IMR-90 (cell line): ENCODE data around the gene CATSPER1. TPM values are rescaled to one million over a fixed set of nuclear protein-coding genes. Genes with fewer than 3 reads are reported as not detected.
A peak's percentile ranks its signal among the peaks of the same experiment; 100 is the strongest.

Source experiments
- ATAC-seq: fragments of 200-7000 bp; cut with Tn5 transposase; 2 replicates; pipeline ENCODE4 v1.9.1; 2020; ENCODE audit warnings: low read depth, mild to moderate bottlenecking, moderate library complexity
- BruUV-seq: library from RNA; stranded (reverse); fragments of 400-500 nt; replicated peaks from 2 replicates; lab custom pipeline; 2021; lab: Mats Ljungman, UMichigan
- CTCF ChIA-PET: fragments of 300-600 bp; formaldehyde crosslinking; extraction: SDS; loops from one replicate; lab custom pipeline; 2021; ENCODE audit warnings: antibody characterized with exemption; lab: Yijun Ruan, JAX
- POLR2A ChIA-PET: fragments of 300-600 bp; sonication (Branson Sonifier 250); formaldehyde crosslinking; loops from one replicate; lab custom pipeline; 2022; ENCODE audit warnings: antibody characterized with exemption; ENCODE audit not compliant: unreplicated experiment; lab: Charles Lee
- DNase-seq: peaks from one replicate; pipeline ENCODE4 v3.0.0; 2013
- H2AFZ ChIP-seq: replicated peaks from 2 replicates; pipeline ENCODE3; 2013; ENCODE audit warnings: low read length, mild to moderate bottlenecking; ENCODE audit not compliant: poor library complexity
- H2AK5ac ChIP-seq: 2 replicates; pipeline ENCODE4 v1.6.1; 2013; ENCODE audit warnings: low read depth, low read length, inconsistent platforms
- H2AK9ac ChIP-seq: replicated peaks from 2 replicates; pipeline ENCODE3; 2013; ENCODE audit warnings: mild to moderate bottlenecking, low read depth, low read length, moderate library complexity; ENCODE audit not compliant: poor library complexity
- H2BK120ac ChIP-seq: 2 replicates; pipeline ENCODE4 v1.6.1; 2013; ENCODE audit warnings: low read depth, low read length, inconsistent platforms
- H2BK15ac ChIP-seq: 3 replicates; pipeline ENCODE4 v1.6.1; 2013; ENCODE audit warnings: low read depth, low read length, inconsistent platforms
- H2BK20ac ChIP-seq: 2 replicates; pipeline ENCODE4 v1.6.1; 2013; ENCODE audit warnings: low read depth, mild to moderate bottlenecking, inconsistent platforms, low read length, moderate library complexity
- H2BK5ac ChIP-seq: 2 replicates; pipeline ENCODE4 v1.6.1; 2013; ENCODE audit warnings: mild to moderate bottlenecking, low read depth, low read length, inconsistent platforms; ENCODE audit not compliant: poor library complexity, severe bottlenecking
- H3K14ac ChIP-seq: replicated peaks from 2 replicates; pipeline ENCODE4 v1.6.1; 2013; ENCODE audit warnings: low read depth, low read length, inconsistent platforms
- H3K18ac ChIP-seq: 2 replicates; pipeline ENCODE4 v1.6.1; 2013; ENCODE audit warnings: low read depth, low read length, control low read depth
- H3K23ac ChIP-seq: 2 replicates; pipeline ENCODE4 v1.6.1; 2013; ENCODE audit warnings: low read depth, low read length, inconsistent platforms
- H3K27ac ChIP-seq: 2 replicates; pipeline ENCODE4 v1.5.1; 2013; ENCODE audit warnings: mild to moderate bottlenecking, control low read depth, low read length; ENCODE audit not compliant: insufficient read depth
- H3K27me3 ChIP-seq: 2 replicates; pipeline ENCODE4 v1.6.1; 2013; ENCODE audit warnings: low read length; ENCODE audit not compliant: control insufficient read depth, insufficient read depth
- H3K36me3 ChIP-seq: 2 replicates; pipeline ENCODE4 v1.6.1; 2013; ENCODE audit warnings: low read length, mixed read lengths; ENCODE audit not compliant: control insufficient read depth, insufficient read depth
- H3K4ac ChIP-seq: 2 replicates; pipeline ENCODE4 v1.6.1; 2013; ENCODE audit warnings: low read depth, low read length, inconsistent platforms
- H3K4me1 ChIP-seq: 2 replicates; pipeline ENCODE4 v1.6.1; 2013; ENCODE audit warnings: low read length, mixed read lengths; ENCODE audit not compliant: control insufficient read depth, insufficient read depth
- H3K4me2 ChIP-seq: 2 replicates; pipeline ENCODE4 v1.6.1; 2013; ENCODE audit warnings: low read depth, mild to moderate bottlenecking, control low read depth, low read length, moderate library complexity
- H3K4me3 ChIP-seq: 2 replicates; pipeline ENCODE4 v1.5.1; 2013; ENCODE audit warnings: low read depth, mild to moderate bottlenecking, control low read depth, low read length, moderate library complexity; ENCODE audit not compliant: insufficient read depth
- H3K56ac ChIP-seq: 2 replicates; pipeline ENCODE4 v1.6.1; 2013; ENCODE audit warnings: low read length, inconsistent platforms; ENCODE audit not compliant: insufficient read depth; ENCODE audit errors: extremely low read depth
- H3K79me1 ChIP-seq, 2 experiments: 2 replicates each; pipeline ENCODE4 v1.6.1; 2013; ENCODE audit warnings: low read length in 2 of 2, inconsistent platforms in 1 of 2, low read depth in 1 of 2
- H3K9ac ChIP-seq: 2 replicates; pipeline ENCODE4 v1.6.1; 2013; ENCODE audit warnings: low read depth, low read length, control low read depth
- H3K9me1 ChIP-seq: 2 replicates; pipeline ENCODE4 v1.6.1; 2013; ENCODE audit warnings: low read length, inconsistent platforms; ENCODE audit not compliant: insufficient read depth
- H3K9me3 ChIP-seq: 2 replicates; pipeline ENCODE4 v1.6.1; 2013; ENCODE audit warnings: low read length; ENCODE audit not compliant: control insufficient read depth, insufficient read depth
- H4K20me1 ChIP-seq: 2 replicates; pipeline ENCODE4 v1.6.1; 2013; ENCODE audit warnings: low read length, inconsistent platforms; ENCODE audit not compliant: insufficient read depth
- H4K5ac ChIP-seq: 2 replicates; pipeline ENCODE4 v1.6.1; 2013; ENCODE audit warnings: mild to moderate bottlenecking, low read depth, low read length, control low read depth
- H4K8ac ChIP-seq, 2 experiments: 2 replicates each; pipeline ENCODE4 v1.6.1; 2013; ENCODE audit warnings: low read depth in 2 of 2, low read length in 2 of 2, control low read depth in 1 of 2, inconsistent platforms in 1 of 2
- H4K91ac ChIP-seq: 2 replicates; pipeline ENCODE4 v1.6.1; 2013; ENCODE audit warnings: low read depth, low read length, inconsistent platforms; ENCODE audit not compliant: insufficient read depth
- BHLHE40 ChIP-seq: fragments of 150-350 bp; IDR thresholded peaks from 2 replicates; pipeline ENCODE4 v1.6.1; 2016; ENCODE audit warnings: mild to moderate bottlenecking, low read depth, low read length
- CEBPB ChIP-seq: IDR thresholded peaks from 2 replicates; pipeline ENCODE4 v1.6.1; 2012; ENCODE audit warnings: low read depth, low read length, improper control_type of control experiment
- CHD1 ChIP-seq: IDR thresholded peaks from 2 replicates; pipeline ENCODE4 v1.6.1; 2012; ENCODE audit warnings: low read depth, low read length, improper control_type of control experiment
- FOS ChIP-seq: fragments of 150-350 bp; IDR thresholded peaks from 2 replicates; pipeline ENCODE4 v1.6.1; 2016; ENCODE audit warnings: low read depth, low read length
- MAZ ChIP-seq: IDR thresholded peaks from 2 replicates; pipeline ENCODE4 v1.6.1; 2012; ENCODE audit warnings: low read depth, mild to moderate bottlenecking, low read length, improper control_type of control experiment, moderate library complexity, borderline replicate concordance
- MXI1 ChIP-seq: IDR thresholded peaks from 2 replicates; pipeline ENCODE4 v1.6.1; 2012; ENCODE audit warnings: low read depth, mild to moderate bottlenecking, low read length, moderate library complexity, borderline replicate concordance
- NFE2L2 ChIP-seq: fragments of 150-350 bp; IDR thresholded peaks from 2 replicates; pipeline ENCODE4 v1.6.1; 2016; ENCODE audit warnings: low read depth, mild to moderate bottlenecking, low read length
- POLR2A ChIP-seq: IDR thresholded peaks from 2 replicates; pipeline ENCODE4 v1.6.1; 2012; ENCODE audit warnings: mild to moderate bottlenecking, low read depth, low read length
- RAD21 ChIP-seq: IDR thresholded peaks from 2 replicates; pipeline ENCODE4 v1.6.1; 2012; ENCODE audit warnings: low read length, improper control_type of control experiment
- RFX5 ChIP-seq: IDR thresholded peaks from 2 replicates; pipeline ENCODE4 v1.8.0; 2012; ENCODE audit warnings: low read depth, mild to moderate bottlenecking, low read length, moderate library complexity
- SMC3 ChIP-seq: fragments of 150-350 bp; IDR thresholded peaks from 2 replicates; pipeline ENCODE4 v1.6.1; 2016; ENCODE audit warnings: low read depth, mild to moderate bottlenecking, antibody characterized with exemption, low read length, moderate library complexity
- WGBS, 2 experiments: methylation state at CpG; one replicate each; pipeline versions ENCODE4 v1.1.5 to v1.1.7; 2013; ENCODE audit warnings: missing lambda C conversion rate in 2 of 2; ENCODE audit not compliant: insufficient read length in 1 of 2; ENCODE audit errors: extremely low coverage in 2 of 2; 5-methylcytosine and 5-hydroxymethylcytosine counted together
- dilution Hi-C: fragments of 300-500 bp; cut with HindIII; formaldehyde crosslinking; loops from one replicate; pipeline ENCODE4 v1.14.3; 2018; ENCODE audit warnings: low sequenced_read_pairs; ENCODE audit not compliant: unreplicated experiment
- in situ Hi-C: fragments of 300-500 bp; cut with MboI; formaldehyde crosslinking; loops from 3 replicates; pipeline ENCODE4 v1.14.3; 2019; ENCODE audit warnings: low sequenced_read_pairs, inconsistent platforms, mixed read lengths
- intact Hi-C: fragments of 100-400 bp; cut with micrococcal nuclease; formaldehyde crosslinking; loops from 2 replicates; pipeline ENCODE4 v1.10.0; 2022
- polyA plus RNA-seq, 3 experiments: library from polyadenylated mRNA; depleted of rRNA; stranded (reverse); fragments of >200 nt; gene quantifications; 2 replicates each; pipeline ENCODE4 v1.2.3, GENCODE V29; 2012; ENCODE audit warnings: low replicate concordance in 1 of 3
- total RNA-seq: library from RNA; depleted of rRNA; stranded (reverse); fragments of >200 nt; gene quantifications from 2 replicates; pipeline ENCODE4 v1.2.3, GENCODE V29; 2012
- TF ChIP-seq, protein P1 (sequence below): fragments of 150-350 bp; IDR thresholded peaks from 2 replicates; pipeline ENCODE4 v1.6.1; 2016; ENCODE audit warnings: low read depth, mild to moderate bottlenecking, low read length, moderate library complexity, borderline replicate concordance
- TF ChIP-seq, protein P2 (sequence below): fragments of 150-350 bp; IDR thresholded peaks from 2 replicates; pipeline ENCODE4 v1.6.1; 2017; ENCODE audit warnings: mild to moderate bottlenecking, antibody characterized with exemption, low read length, low read depth

CATSPER1 gene
- total and polyA plus RNA-seq, 2 of the 4 experiments (the other 2 are of a cell fraction): 0.18 to 0.91 TPM

- Histone ChIP-seq H3K4me1 (peaks cover 15% of the 10 kb centered on the region), H3K27me3 (no peaks in the 10 kb centered on the region; the same call in 1 of the 2 replicates), H2AFZ (peak overlapping the region; percentile 53), H3K9ac (no peak overlapping the region), H2BK120ac (peak overlapping the region; percentile 73), H2BK20ac (peak overlapping the region; percentile 36; the same call in 1 of the 2 replicates), H3K4ac (peak overlapping the region; percentile 85), H3K18ac (no peak overlapping the region), H4K91ac (peak overlapping the region; percentile 73), H3K14ac (0 out of 2 replicates have a peak overlapping the region, but pooled peaks have one; percentile 5), H3K56ac (no peak overlapping the region), H2AK5ac (peak overlapping the region; percentile 94), H4K8ac (peak overlapping the region; percentile 78 to 81; a peak in 2 of 4 replicates), H3K9me1 (peaks cover 17% of the 10 kb centered on the region), H3K4me3 (no peak overlapping the region), H2AK9ac (peak overlapping the region; percentile 73), H3K79me1 (peaks cover 0 to 4% of the 10 kb centered on the region in 2 experiments; a peak in 1 of 4 replicates), H2BK15ac (peak overlapping the region; percentile 76; the same call in 1 of the 3 replicates), H3K9me3 (no peaks in the 10 kb centered on the region), H2BK5ac (peak overlapping the region; percentile 71), H4K5ac (peak overlapping the region; percentile 36; the same call in 1 of the 2 replicates), H3K27ac (no peak overlapping the region), H3K23ac (no peak overlapping the region; the same call in 1 of the 2 replicates), H3K4me2 (no peak overlapping the region), H3K36me3 (no peaks in the 10 kb centered on the region), H4K20me1 (no peaks in the 10 kb centered on the region; the same call in 1 of the 2 replicates)
- ChIA-PET POLR2A (no interaction called here), CTCF (no interaction called here)
- TF ChIP-seq RFX5: no peak
- no peak for TF ChIP-seq SMC3
- no peak for TF ChIP-seq RAD21
- TF ChIP-seq POLR2A: no peak
- TF ChIP-seq CEBPB: no peak
- no peak for TF ChIP-seq BHLHE40
- TF ChIP-seq, protein P1, sequence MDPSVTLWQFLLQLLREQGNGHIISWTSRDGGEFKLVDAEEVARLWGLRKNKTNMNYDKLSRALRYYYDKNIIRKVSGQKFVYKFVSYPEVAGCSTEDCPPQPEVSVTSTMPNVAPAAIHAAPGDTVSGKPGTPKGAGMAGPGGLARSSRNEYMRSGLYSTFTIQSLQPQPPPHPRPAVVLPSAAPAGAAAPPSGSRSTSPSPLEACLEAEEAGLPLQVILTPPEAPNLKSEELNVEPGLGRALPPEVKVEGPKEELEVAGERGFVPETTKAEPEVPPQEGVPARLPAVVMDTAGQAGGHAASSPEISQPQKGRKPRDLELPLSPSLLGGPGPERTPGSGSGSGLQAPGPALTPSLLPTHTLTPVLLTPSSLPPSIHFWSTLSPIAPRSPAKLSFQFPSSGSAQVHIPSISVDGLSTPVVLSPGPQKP: no peak
- TF ChIP-seq CHD1: no peak
- no peak for TF ChIP-seq NFE2L2
- no peak for TF ChIP-seq MXI1
- TF ChIP-seq FOS: no peak
- TF ChIP-seq MAZ: no peak
- TF ChIP-seq, protein P2, sequence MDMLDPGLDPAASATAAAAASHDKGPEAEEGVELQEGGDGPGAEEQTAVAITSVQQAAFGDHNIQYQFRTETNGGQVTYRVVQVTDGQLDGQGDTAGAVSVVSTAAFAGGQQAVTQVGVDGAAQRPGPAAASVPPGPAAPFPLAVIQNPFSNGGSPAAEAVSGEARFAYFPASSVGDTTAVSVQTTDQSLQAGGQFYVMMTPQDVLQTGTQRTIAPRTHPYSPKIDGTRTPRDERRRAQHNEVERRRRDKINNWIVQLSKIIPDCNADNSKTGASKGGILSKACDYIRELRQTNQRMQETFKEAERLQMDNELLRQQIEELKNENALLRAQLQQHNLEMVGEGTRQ: no peak
- WGBS, 2 experiments: no CpG with 5 or more reads among the region's 8 CpGs
- intact Hi-C loops: no loop called here
- BruUV-seq: no TSS peak
- ATAC-seq: no peak
- no peak for DNase-seq
- in situ Hi-C loops: no loop called here
- dilution Hi-C loops: no loop called here
These were observed 6.1 kb downstream of the CATSPER1 start for GRCh38 chr11:66020212-66020611.
